DND-41 (cell line): Measurements from ENCODE around the gene ANKS1A.

Source experiments
- CTCF ChIP-seq: IDR thresholded peaks from 2 replicates; pipeline ENCODE4 v1.5.1; 2012; ENCODE audit warnings: borderline replicate concordance, low read length, moderate library complexity, mild to moderate bottlenecking; ENCODE audit not compliant: poor library complexity, severe bottlenecking; ENCODE audit errors: extremely low read depth
- EZH2 ChIP-seq: IDR thresholded peaks from 3 replicates; pipeline ENCODE4 v1.6.1; 2012; ENCODE audit warnings: borderline replicate concordance, low read depth, mild to moderate bottlenecking, moderate library complexity, low read length, inconsistent platforms; ENCODE audit not compliant: severe bottlenecking

GRCh38 chr6:35061651-35062410 is 172.8 kb downstream of the ANKS1A start:
- no peak for TF ChIP-seq CTCF
- no peak for TF ChIP-seq EZH2
